Measurements from ENCODE around the gene REV1.

The REV1 gene

DNA sequence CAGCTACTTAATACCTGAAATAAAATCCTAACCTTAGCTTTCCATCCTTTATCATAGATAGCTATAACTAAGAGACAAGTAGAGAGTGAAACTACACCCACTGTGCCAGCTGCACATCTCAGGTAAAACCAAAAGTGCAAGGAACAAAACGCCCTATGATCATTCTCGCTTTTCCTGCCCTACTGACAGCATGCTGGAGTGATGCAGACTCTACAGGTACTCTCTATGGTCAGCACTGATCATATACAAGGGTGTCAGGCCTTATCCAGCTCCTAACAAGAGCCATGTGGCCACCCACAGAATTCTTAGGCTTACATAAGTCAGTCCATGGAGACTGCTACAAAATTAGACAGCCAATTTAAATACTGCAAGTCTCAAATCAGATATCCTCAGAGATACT, 45.6 kb downstream of the REV1 start:
- TF ChIP-seq, protein P1, sequence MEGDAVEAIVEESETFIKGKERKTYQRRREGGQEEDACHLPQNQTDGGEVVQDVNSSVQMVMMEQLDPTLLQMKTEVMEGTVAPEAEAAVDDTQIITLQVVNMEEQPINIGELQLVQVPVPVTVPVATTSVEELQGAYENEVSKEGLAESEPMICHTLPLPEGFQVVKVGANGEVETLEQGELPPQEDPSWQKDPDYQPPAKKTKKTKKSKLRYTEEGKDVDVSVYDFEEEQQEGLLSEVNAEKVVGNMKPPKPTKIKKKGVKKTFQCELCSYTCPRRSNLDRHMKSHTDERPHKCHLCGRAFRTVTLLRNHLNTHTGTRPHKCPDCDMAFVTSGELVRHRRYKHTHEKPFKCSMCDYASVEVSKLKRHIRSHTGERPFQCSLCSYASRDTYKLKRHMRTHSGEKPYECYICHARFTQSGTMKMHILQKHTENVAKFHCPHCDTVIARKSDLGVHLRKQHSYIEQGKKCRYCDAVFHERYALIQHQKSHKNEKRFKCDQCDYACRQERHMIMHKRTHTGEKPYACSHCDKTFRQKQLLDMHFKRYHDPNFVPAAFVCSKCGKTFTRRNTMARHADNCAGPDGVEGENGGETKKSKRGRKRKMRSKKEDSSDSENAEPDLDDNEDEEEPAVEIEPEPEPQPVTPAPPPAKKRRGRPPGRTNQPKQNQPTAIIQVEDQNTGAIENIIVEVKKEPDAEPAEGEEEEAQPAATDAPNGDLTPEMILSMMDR (IDR thresholded peaks at IDR 0.05; ENCODE audit: low read depth, low read length), result no peak
- no peak for TF ChIP-seq MYC (IDR thresholded peaks at IDR 0.05; ENCODE audit: low read depth, low read length)
- TF ChIP-seq POLR2A (IDR thresholded peaks at IDR 0.05; ENCODE audit: extremely low read depth, insufficient read length), result no peak
- no peak for DNase-seq (ENCODE audit: low read depth)
- H3K4me3 ChIP-seq (ENCODE audit: low read depth, low read length), result no peak overlapping the region

DNA sequence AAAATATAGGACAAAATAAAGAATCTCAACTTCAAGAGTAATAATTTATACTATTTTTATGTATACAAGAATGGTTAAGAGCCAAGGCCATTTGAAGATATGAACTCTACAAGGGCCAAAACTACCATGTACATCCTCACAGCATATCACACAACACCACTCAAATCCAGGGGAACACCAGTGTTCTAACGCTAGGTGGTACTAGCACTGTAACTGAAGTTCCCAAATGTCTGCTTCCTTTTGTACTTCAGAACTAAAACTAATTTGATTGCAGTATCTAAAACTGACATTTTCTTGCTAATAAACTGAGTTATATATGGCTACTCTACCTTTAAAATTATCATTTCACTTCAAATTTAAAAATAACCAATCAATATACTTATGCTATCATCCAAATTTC, 47.0 kb downstream of the REV1 start:
- DNase-seq (ENCODE audit: low read depth), result no peak
- TF ChIP-seq, protein P2, sequence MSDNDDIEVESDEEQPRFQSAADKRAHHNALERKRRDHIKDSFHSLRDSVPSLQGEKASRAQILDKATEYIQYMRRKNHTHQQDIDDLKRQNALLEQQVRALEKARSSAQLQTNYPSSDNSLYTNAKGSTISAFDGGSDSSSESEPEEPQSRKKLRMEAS (IDR thresholded peaks at IDR 0.05; ENCODE audit: low read depth, low read length), result no peak
- TF ChIP-seq POLR2A (IDR thresholded peaks at IDR 0.05; ENCODE audit: extremely low read depth, insufficient read length) (no peak), MYC (IDR thresholded peaks at IDR 0.05; ENCODE audit: low read depth, low read length) (no peak)
- TF ChIP-seq, protein P1 (IDR thresholded peaks at IDR 0.05; ENCODE audit: low read depth, low read length), result no peak
- no peak overlapping the region for H3K4me3 ChIP-seq (ENCODE audit: low read depth, low read length)

DNA sequence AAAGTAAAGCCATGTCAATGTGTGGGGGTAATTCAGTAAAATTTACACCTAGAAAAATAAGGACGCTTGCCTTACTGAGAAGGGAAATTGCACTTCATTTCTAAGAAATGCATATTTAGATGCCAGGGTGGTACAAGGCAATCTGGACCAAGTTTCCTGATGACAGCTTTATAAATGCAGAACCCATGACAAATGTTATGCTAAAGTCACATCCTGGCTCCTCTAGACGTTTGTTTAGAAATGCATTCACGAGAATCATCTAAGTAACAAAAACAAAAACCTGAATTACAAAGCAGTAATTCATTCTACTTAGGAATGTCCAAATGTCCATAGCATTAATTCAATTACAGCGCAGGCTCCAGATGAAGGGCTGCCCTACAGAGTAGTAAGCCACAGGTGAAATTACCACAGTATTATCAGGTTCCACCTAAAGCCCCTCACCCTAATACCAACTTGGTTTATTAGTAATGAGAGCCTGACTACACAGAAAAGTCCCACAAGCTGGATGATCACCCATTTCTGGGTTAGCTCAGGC, 49.8 kb downstream of the REV1 start:
- H3K4me3 ChIP-seq (ENCODE audit: low read depth, low read length), result no peak overlapping the region
- no peak for DNase-seq (ENCODE audit: low read depth)
- TF ChIP-seq MYC (IDR thresholded peaks at IDR 0.05; ENCODE audit: low read depth, low read length) (no peak), POLR2A (IDR thresholded peaks at IDR 0.05; ENCODE audit: extremely low read depth, insufficient read length) (no peak)

DNA sequence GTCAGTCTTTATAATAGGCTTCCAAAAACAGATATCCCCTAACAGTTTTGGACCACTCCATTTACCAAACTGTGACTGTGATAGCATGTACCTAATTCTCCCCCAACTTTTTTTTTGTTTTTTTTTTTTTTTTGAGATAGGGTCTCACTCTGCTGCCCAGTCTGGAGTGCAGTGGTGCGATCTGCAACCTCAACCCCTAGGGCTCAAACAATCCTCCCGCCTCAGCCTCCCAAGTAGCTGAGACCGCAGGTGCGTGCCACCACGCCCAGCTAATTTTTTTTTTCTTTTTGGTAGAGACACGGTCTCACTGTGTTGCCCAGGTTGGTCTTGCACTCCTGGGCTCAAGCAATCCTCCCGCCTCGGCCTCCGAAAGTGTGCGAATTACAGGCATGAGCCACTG, 52.9 kb downstream of the REV1 start:
- TF ChIP-seq, protein P1 (IDR thresholded peaks at IDR 0.05; ENCODE audit: low read depth, low read length), result no peak
- TF ChIP-seq, protein P2 (IDR thresholded peaks at IDR 0.05; ENCODE audit: low read depth, low read length), result no peak
- no peak for TF ChIP-seq MYC (IDR thresholded peaks at IDR 0.05; ENCODE audit: low read depth, low read length)
- no peak for TF ChIP-seq POLR2A (IDR thresholded peaks at IDR 0.05; ENCODE audit: extremely low read depth, insufficient read length)
- DNase-seq (ENCODE audit: low read depth), result no peak
- no peak overlapping the region for H3K4me3 ChIP-seq (ENCODE audit: low read depth, low read length)

DNA sequence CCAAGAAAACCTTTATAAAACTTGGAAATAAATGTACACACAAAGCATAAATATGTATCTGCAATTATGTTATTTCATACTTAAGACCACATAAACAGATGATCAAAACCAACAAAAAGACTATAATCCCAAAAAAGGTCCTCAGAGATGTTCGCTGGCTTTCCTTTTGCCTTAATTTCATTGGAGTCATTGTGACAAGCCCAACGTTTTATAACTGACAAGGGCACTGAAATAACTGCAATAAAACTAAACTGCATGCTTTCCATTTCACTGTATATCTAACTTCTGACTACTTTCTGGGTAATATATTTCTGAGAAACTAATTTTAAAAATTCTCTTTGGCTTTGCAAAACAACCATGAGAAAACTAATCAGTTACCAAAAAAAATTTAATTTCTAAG, 56.5 kb downstream of the REV1 start:
- no peak overlapping the region for H3K4me3 ChIP-seq (ENCODE audit: low read depth, low read length)
- no peak for DNase-seq (ENCODE audit: low read depth)
- TF ChIP-seq, protein P1 (IDR thresholded peaks at IDR 0.05; ENCODE audit: low read depth, low read length), result no peak
- TF ChIP-seq POLR2A (IDR thresholded peaks at IDR 0.05; ENCODE audit: extremely low read depth, insufficient read length) (no peak), MYC (IDR thresholded peaks at IDR 0.05; ENCODE audit: low read depth, low read length) (no peak)
- TF ChIP-seq, protein P2 (IDR thresholded peaks at IDR 0.05; ENCODE audit: low read depth, low read length), result no peak

DNA sequence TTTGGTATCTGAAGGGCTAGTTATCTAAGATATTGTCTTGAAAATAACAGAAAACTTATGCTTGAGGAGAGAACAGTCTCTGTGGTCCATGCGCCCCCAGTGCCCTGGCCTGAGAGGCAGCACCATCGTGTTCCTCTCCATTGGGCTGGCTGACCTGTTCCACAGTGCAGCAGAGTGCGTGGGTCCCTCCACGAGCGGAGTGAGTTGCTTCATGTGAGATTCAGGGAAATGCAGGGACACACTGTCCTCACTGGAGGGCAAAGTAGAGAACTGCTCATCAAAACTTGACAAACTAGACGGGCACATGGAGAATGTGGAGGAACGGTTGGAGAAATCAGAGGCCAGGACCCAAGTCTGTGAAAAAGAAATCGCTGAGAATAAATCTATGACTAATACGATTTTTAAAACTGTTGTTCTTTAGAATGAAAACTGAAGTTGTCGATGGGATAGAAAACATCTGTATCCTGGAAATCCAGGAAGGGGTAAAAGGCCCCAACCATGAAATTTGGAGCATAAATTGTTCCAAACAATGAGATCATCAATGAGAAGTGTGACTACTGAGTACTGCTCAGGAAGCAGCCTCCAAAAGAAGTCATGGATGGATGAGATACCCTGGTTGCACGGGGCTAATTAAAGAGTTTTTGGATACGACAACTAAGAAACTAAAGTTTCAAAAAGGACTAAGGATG, 58.1 kb downstream of the REV1 start:
- no peak for DNase-seq (ENCODE audit: low read depth)

More for the DNA sequence above, 58.1 kb downstream of the REV1 start:
- TF ChIP-seq, protein P2 (IDR thresholded peaks at IDR 0.05; ENCODE audit: low read depth, low read length), result no peak
- TF ChIP-seq, protein P1 (IDR thresholded peaks at IDR 0.05; ENCODE audit: low read depth, low read length), result no peak
- TF ChIP-seq POLR2A (IDR thresholded peaks at IDR 0.05; ENCODE audit: extremely low read depth, insufficient read length) (no peak), MYC (IDR thresholded peaks at IDR 0.05; ENCODE audit: low read depth, low read length) (no peak)
- H3K4me3 ChIP-seq (ENCODE audit: low read depth, low read length), result no peak overlapping the region
